GM23338 (cell line): Measurements from ENCODE around the gene MFSD11. TPM values are rescaled to one million over a fixed set of nuclear protein-coding genes. Genes with fewer than 3 reads are reported as not detected.

ENCODE experiments used
- ATAC-seq: fragments of 200-7000 bp; cut with Tn5 transposase; 3 replicates; pipeline ENCODE4 v1.9.1; 2020
- DNase-seq: peaks from one replicate; pipeline ENCODE4 v3.0.0-alpha.2; 2015; ENCODE audit warnings: low spot score
- H2AFZ ChIP-seq: fragments of 200-600 bp; sonication (generic); 2 replicates; pipeline ENCODE4 v1.8.0; 2016; ENCODE audit warnings: antibody characterized with exemption, mild to moderate bottlenecking, moderate library complexity
- H3F3A ChIP-seq: fragments of 200-600 bp; sonication (generic); replicated peaks from 2 replicates; pipeline ENCODE4 v1.8.0; 2017; ENCODE audit warnings: antibody characterized with exemption, mixed run types, low read depth
- H3K27ac ChIP-seq: fragments of 200-600 bp; sonication (generic); 2 replicates; pipeline ENCODE4 v1.6.1; 2016; ENCODE audit warnings: low read depth
- H3K27me3 ChIP-seq: fragments of 200-600 bp; sonication (generic); 2 replicates; pipeline ENCODE4 v1.8.0; 2016; ENCODE audit warnings: mild to moderate bottlenecking, mixed run types, moderate library complexity; ENCODE audit not compliant: insufficient read depth
- H3K36me3 ChIP-seq: fragments of 200-600 bp; sonication (generic); 2 replicates; pipeline ENCODE4 v1.8.0; 2016; ENCODE audit warnings: mild to moderate bottlenecking; ENCODE audit not compliant: insufficient read depth
- H3K4me1 ChIP-seq: fragments of 200-600 bp; sonication (generic); 2 replicates; pipeline ENCODE4 v1.8.0; 2016; ENCODE audit warnings: mild to moderate bottlenecking, moderate library complexity; ENCODE audit not compliant: insufficient read depth
- H3K4me2 ChIP-seq: fragments of 200-600 bp; sonication (generic); 2 replicates; pipeline ENCODE4 v1.7.1; 2017; ENCODE audit warnings: mixed run types
- H3K4me3 ChIP-seq: fragments of 200-600 bp; sonication (generic); 2 replicates; pipeline ENCODE4 v1.6.1; 2016; ENCODE audit warnings: mixed run types
- H3K79me2 ChIP-seq: fragments of 200-600 bp; sonication (generic); replicated peaks from 2 replicates; pipeline ENCODE4 v1.8.0; 2017; ENCODE audit warnings: mild to moderate bottlenecking; ENCODE audit not compliant: insufficient read depth
- H3K9me2 ChIP-seq: fragments of 200-600 bp; sonication (generic); 2 replicates; pipeline ENCODE4 v1.8.0; 2017; ENCODE audit not compliant: insufficient read depth
- H4K20me1 ChIP-seq: fragments of 200-600 bp; sonication (generic); replicated peaks from 2 replicates; pipeline ENCODE4 v1.8.0; 2017; ENCODE audit warnings: mild to moderate bottlenecking; ENCODE audit not compliant: insufficient read depth
- H3K27ac Mint-ChIP-seq: 2 replicates; pipeline ENCODE4 v1.8.0; 2020; ENCODE audit warnings: inconsistent platforms, mild to moderate bottlenecking, moderate library complexity, mixed read lengths
- H3K27me3 Mint-ChIP-seq: 3 replicates; pipeline ENCODE4 v1.8.0; 2022; ENCODE audit warnings: low read depth, mild to moderate bottlenecking, moderate library complexity, mixed read lengths, inconsistent platforms; ENCODE audit not compliant: insufficient read depth, poor library complexity
- H3K36me3 Mint-ChIP-seq: 3 replicates; pipeline ENCODE4 v1.8.0; 2021; ENCODE audit warnings: low read depth, mild to moderate bottlenecking, inconsistent platforms, moderate library complexity, mixed read lengths
- H3K4me1 Mint-ChIP-seq: 3 replicates; pipeline ENCODE4 v1.8.0; 2020; ENCODE audit warnings: mild to moderate bottlenecking, inconsistent platforms, mixed read lengths
- H3K4me3 Mint-ChIP-seq: 3 replicates; pipeline ENCODE4 v1.8.0; 2021; ENCODE audit warnings: moderate library complexity, mild to moderate bottlenecking, inconsistent platforms, mixed read lengths
- H3K9me3 Mint-ChIP-seq: 3 replicates; pipeline ENCODE4 v1.8.0; 2020; ENCODE audit warnings: moderate library complexity, mild to moderate bottlenecking, inconsistent platforms, mixed read lengths
- CREB1 ChIP-seq: fragments of 250-450 bp; sonication (Bioruptor Pico); IDR thresholded peaks from 2 replicates; pipeline ENCODE4 v1.5.0; 2020; ENCODE audit warnings: low read depth, mild to moderate bottlenecking, moderate library complexity
- EZH2 ChIP-seq: fragments of 200-600 bp; sonication (generic); IDR thresholded peaks from one replicate; pipeline ENCODE4 v1.8.0; 2017; ENCODE audit warnings: antibody characterized with exemption, mild to moderate bottlenecking, low read depth; ENCODE audit not compliant: unreplicated experiment
- EZH2phosphoT487 ChIP-seq: fragments of 200-600 bp; sonication (generic); IDR thresholded peaks from one replicate; pipeline ENCODE4 v1.8.1; 2018; ENCODE audit warnings: antibody characterized with exemption; ENCODE audit not compliant: unreplicated experiment
- JUNB ChIP-seq: IDR thresholded peaks from one replicate; pipeline ENCODE4 v1.6.1; 2016; ENCODE audit warnings: antibody characterized with exemption; ENCODE audit not compliant: unreplicated experiment
- NANOG ChIP-seq: IDR thresholded peaks from 2 replicates; pipeline ENCODE4 v1.6.1; 2016; ENCODE audit warnings: antibody characterized with exemption, borderline replicate concordance
- POLR2AphosphoS5 ChIP-seq: IDR thresholded peaks from 2 replicates; pipeline ENCODE4 v1.6.1; 2016; ENCODE audit warnings: antibody characterized with exemption, low read depth
- STAT1 ChIP-seq: IDR thresholded peaks from one replicate; pipeline ENCODE4 v1.6.1; 2016; ENCODE audit warnings: antibody characterized with exemption; ENCODE audit not compliant: unreplicated experiment
- ZNF114 ChIP-seq: fragments of 250-450 bp; sonication (Bioruptor Pico); IDR thresholded peaks from 2 replicates; pipeline ENCODE4 v1.5.0; 2020; ENCODE audit warnings: mild to moderate bottlenecking, moderate library complexity
- ZNF331 ChIP-seq: fragments of 250-450 bp; sonication (Bioruptor Pico); IDR thresholded peaks from 2 replicates; pipeline ENCODE4 v1.5.0; 2020; ENCODE audit warnings: low read depth, mild to moderate bottlenecking, moderate library complexity
- polyA plus RNA-seq: library from polyadenylated mRNA; unstranded; fragments of >200 nt; fragmentation: Nextera tagmentation; extraction: Ambion mirVana; gene quantifications from 2 replicates; pipeline ENCODE4 v1.2.1, GENCODE V29; 2016
- total RNA-seq: library from RNA; depleted of rRNA; stranded (reverse); fragments of >200 nt; shearing (Covaris generic); gene quantifications from 2 replicates; pipeline ENCODE4 v1.2.3, GENCODE V29; 2014
- TF ChIP-seq, protein P1 (sequence below): IDR thresholded peaks from one replicate; pipeline ENCODE4 v1.6.1; 2018; ENCODE audit warnings: antibody characterized with exemption; ENCODE audit not compliant: unreplicated experiment
- TF ChIP-seq, protein P2 (sequence below), 2 experiments: fragments of 200-600 bp in 1 of 2; sonication (generic) in 1 of 2; conservative IDR thresholded peaks; 2 replicates each; pipeline versions ENCODE4 v1.5.1 to v1.6.1; 2016 to 2017; ENCODE audit warnings: antibody characterized with exemption in 2 of 2, low read depth in 2 of 2, mild to moderate bottlenecking in 2 of 2, moderate library complexity in 1 of 2
- TF ChIP-seq, protein P3 (sequence below): IDR thresholded peaks from 2 replicates; pipeline ENCODE4 v1.6.1; 2016; ENCODE audit warnings: antibody characterized with exemption
- TF ChIP-seq, protein P4 (sequence below): fragments of 250-450 bp; sonication (Bioruptor Pico); IDR thresholded peaks from 2 replicates; pipeline ENCODE4 v1.5.0; 2020; ENCODE audit warnings: mild to moderate bottlenecking, moderate library complexity

MFSD11 gene
- total and polyA plus RNA-seq, 2 experiments from 2014 or later, result 10.2 to 35.3 TPM

- peaks cover 57% of the 10 kb centered on the region for H3K79me2 ChIP-seq
- ATAC-seq, result peak; percentile 59
- peaks cover 16% of the 10 kb centered on the region for H3K4me1 ChIP-seq
- H3F3A ChIP-seq, result peaks cover 18% of the 10 kb centered on the region
- Mint-ChIP-seq H3K4me1 (peaks cover 10% of the 10 kb centered on the region; the same call in 2 of the 3 replicates), H3K36me3 (peaks cover 54% of the 10 kb centered on the region), H3K9me3 (no peaks in the 10 kb centered on the region), H3K4me3 (peak within 1 kb of the TSS; percentile 90), H3K27ac (peak within 1 kb of the TSS; percentile 96), H3K27me3 (peaks cover 9% of the 10 kb centered on the region)
- H3K9me2 ChIP-seq, result no peaks in the 10 kb centered on the region
- TF ChIP-seq, protein P1, sequence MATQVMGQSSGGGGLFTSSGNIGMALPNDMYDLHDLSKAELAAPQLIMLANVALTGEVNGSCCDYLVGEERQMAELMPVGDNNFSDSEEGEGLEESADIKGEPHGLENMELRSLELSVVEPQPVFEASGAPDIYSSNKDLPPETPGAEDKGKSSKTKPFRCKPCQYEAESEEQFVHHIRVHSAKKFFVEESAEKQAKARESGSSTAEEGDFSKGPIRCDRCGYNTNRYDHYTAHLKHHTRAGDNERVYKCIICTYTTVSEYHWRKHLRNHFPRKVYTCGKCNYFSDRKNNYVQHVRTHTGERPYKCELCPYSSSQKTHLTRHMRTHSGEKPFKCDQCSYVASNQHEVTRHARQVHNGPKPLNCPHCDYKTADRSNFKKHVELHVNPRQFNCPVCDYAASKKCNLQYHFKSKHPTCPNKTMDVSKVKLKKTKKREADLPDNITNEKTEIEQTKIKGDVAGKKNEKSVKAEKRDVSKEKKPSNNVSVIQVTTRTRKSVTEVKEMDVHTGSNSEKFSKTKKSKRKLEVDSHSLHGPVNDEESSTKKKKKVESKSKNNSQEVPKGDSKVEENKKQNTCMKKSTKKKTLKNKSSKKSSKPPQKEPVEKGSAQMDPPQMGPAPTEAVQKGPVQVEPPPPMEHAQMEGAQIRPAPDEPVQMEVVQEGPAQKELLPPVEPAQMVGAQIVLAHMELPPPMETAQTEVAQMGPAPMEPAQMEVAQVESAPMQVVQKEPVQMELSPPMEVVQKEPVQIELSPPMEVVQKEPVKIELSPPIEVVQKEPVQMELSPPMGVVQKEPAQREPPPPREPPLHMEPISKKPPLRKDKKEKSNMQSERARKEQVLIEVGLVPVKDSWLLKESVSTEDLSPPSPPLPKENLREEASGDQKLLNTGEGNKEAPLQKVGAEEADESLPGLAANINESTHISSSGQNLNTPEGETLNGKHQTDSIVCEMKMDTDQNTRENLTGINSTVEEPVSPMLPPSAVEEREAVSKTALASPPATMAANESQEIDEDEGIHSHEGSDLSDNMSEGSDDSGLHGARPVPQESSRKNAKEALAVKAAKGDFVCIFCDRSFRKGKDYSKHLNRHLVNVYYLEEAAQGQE, result no peak
- TF ChIP-seq, protein P2, sequence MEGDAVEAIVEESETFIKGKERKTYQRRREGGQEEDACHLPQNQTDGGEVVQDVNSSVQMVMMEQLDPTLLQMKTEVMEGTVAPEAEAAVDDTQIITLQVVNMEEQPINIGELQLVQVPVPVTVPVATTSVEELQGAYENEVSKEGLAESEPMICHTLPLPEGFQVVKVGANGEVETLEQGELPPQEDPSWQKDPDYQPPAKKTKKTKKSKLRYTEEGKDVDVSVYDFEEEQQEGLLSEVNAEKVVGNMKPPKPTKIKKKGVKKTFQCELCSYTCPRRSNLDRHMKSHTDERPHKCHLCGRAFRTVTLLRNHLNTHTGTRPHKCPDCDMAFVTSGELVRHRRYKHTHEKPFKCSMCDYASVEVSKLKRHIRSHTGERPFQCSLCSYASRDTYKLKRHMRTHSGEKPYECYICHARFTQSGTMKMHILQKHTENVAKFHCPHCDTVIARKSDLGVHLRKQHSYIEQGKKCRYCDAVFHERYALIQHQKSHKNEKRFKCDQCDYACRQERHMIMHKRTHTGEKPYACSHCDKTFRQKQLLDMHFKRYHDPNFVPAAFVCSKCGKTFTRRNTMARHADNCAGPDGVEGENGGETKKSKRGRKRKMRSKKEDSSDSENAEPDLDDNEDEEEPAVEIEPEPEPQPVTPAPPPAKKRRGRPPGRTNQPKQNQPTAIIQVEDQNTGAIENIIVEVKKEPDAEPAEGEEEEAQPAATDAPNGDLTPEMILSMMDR (conservative IDR thresholded peaks at IDR 0.05; ENCODE audit: low read depth in 2 of 2), result peak; percentile 60 to 68
- TF ChIP-seq NANOG, result no peak
- no peak for TF ChIP-seq ZNF331 (CRISPR knock-in tag)
- no peak for TF ChIP-seq EZH2
- TF ChIP-seq, protein P3, sequence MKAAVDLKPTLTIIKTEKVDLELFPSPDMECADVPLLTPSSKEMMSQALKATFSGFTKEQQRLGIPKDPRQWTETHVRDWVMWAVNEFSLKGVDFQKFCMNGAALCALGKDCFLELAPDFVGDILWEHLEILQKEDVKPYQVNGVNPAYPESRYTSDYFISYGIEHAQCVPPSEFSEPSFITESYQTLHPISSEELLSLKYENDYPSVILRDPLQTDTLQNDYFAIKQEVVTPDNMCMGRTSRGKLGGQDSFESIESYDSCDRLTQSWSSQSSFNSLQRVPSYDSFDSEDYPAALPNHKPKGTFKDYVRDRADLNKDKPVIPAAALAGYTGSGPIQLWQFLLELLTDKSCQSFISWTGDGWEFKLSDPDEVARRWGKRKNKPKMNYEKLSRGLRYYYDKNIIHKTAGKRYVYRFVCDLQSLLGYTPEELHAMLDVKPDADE, result peak; percentile 36; the same call in 1 of the 2 replicates
- no peak for TF ChIP-seq CREB1
- TF ChIP-seq STAT1, result no peak
- TF ChIP-seq, protein P4, sequence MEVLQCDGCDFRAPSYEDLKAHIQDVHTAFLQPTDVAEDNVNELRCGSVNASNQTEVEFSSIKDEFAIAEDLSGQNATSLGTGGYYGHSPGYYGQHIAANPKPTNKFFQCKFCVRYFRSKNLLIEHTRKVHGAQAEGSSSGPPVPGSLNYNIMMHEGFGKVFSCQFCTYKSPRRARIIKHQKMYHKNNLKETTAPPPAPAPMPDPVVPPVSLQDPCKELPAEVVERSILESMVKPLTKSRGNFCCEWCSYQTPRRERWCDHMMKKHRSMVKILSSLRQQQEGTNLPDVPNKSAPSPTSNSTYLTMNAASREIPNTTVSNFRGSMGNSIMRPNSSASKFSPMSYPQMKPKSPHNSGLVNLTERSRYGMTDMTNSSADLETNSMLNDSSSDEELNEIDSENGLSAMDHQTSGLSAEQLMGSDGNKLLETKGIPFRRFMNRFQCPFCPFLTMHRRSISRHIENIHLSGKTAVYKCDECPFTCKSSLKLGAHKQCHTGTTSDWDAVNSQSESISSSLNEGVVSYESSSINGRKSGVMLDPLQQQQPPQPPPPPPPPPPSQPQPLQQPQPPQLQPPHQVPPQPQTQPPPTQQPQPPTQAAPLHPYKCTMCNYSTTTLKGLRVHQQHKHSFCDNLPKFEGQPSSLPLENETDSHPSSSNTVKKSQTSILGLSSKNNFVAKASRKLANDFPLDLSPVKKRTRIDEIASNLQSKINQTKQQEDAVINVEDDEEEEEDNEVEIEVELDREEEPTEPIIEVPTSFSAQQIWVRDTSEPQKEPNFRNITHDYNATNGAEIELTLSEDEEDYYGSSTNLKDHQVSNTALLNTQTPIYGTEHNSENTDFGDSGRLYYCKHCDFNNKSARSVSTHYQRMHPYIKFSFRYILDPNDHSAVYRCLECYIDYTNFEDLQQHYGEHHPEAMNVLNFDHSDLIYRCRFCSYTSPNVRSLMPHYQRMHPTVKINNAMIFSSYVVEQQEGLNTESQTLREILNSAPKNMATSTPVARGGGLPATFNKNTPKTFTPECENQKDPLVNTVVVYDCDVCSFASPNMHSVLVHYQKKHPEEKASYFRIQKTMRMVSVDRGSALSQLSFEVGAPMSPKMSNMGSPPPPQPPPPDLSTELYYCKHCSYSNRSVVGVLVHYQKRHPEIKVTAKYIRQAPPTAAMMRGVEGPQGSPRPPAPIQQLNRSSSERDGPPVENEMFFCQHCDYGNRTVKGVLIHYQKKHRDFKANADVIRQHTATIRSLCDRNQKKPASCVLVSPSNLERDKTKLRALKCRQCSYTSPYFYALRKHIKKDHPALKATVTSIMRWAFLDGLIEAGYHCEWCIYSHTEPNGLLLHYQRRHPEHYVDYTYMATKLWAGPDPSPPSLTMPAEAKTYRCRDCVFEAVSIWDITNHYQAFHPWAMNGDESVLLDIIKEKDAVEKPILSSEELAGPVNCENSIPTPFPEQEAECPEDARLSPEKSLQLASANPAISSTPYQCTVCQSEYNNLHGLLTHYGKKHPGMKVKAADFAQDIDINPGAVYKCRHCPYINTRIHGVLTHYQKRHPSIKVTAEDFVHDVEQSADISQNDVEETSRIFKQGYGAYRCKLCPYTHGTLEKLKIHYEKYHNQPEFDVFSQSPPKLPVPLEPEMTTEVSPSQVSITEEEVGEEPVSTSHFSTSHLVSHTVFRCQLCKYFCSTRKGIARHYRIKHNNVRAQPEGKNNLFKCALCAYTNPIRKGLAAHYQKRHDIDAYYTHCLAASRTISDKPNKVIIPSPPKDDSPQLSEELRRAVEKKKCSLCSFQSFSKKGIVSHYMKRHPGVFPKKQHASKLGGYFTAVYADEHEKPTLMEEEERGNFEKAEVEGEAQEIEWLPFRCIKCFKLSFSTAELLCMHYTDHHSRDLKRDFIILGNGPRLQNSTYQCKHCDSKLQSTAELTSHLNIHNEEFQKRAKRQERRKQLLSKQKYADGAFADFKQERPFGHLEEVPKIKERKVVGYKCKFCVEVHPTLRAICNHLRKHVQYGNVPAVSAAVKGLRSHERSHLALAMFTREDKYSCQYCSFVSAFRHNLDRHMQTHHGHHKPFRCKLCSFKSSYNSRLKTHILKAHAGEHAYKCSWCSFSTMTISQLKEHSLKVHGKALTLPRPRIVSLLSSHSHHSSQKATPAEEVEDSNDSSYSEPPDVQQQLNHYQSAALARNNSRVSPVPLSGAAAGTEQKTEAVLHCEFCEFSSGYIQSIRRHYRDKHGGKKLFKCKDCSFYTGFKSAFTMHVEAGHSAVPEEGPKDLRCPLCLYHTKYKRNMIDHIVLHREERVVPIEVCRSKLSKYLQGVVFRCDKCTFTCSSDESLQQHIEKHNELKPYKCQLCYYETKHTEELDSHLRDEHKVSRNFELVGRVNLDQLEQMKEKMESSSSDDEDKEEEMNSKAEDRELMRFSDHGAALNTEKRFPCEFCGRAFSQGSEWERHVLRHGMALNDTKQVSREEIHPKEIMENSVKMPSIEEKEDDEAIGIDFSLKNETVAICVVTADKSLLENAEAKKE, result no peak
- no peak for TF ChIP-seq JUNB
- TF ChIP-seq EZH2phosphoT487, result no peak
- TF ChIP-seq POLR2AphosphoS5, result peak; percentile 84
- TF ChIP-seq ZNF114, result no peak
- H4K20me1 ChIP-seq, result peaks cover 21% of the 10 kb centered on the region
- H2AFZ ChIP-seq, result peak within 1 kb of the TSS; percentile 95
- no peaks in the 10 kb centered on the region for H3K27me3 ChIP-seq
- peak within 1 kb of the TSS; percentile 99 for H3K4me3 ChIP-seq
- H3K4me2 ChIP-seq, result peak within 1 kb of the TSS; percentile 98
- peaks cover 15% of the 10 kb centered on the region for H3K36me3 ChIP-seq
- peak within 1 kb of the TSS; percentile 99 for H3K27ac ChIP-seq
- DNase-seq, result peak; percentile 76
These were observed 10.9 kb upstream of the MFSD11 start, which contains the start of gene METTL23 for GRCh38 chr17:76726776-76727718. TSS of gene METTL23 (plus strand) at chr17:76726839. CDS start at chr17:76729711, 2,872 bp downstream.
